Naive thymus-derived CD4-positive, alpha-beta T cell (primary cell): ENCODE results near the gene IMPDH1. TPM values are rescaled to one million over a fixed set of nuclear protein-coding genes. Genes with fewer than 3 reads are reported as not detected.

Experiments used
- ATAC-seq: fragments of 150-1000 bp; cut with Tn5 transposase; 2 replicates; pipeline ENCODE4 v1.10.0; 2021; ENCODE audit warnings: mild to moderate bottlenecking, moderate library complexity
- CTCF ChIA-PET: fragments of 350-600 bp; sonication (Branson Sonifier 250); formaldehyde crosslinking; loops from one replicate; lab custom pipeline; 2021; ENCODE audit warnings: antibody characterized with exemption; lab: Charles Lee
- POLR2A ChIA-PET: fragments of 350-600 bp; sonication (Branson Sonifier 250); formaldehyde crosslinking; loops from one replicate; lab custom pipeline; 2021; ENCODE audit warnings: antibody characterized with exemption, inconsistent platforms; lab: Charles Lee
- DNase-seq, 9 donors: peaks; one replicate each; pipeline versions ENCODE4 v3.0.0 to v3.0.0-alpha.2; 2020 to 2022; ENCODE audit warnings: mixed read lengths in 1 of 9
- H3K27ac ChIP-seq: one replicate; pipeline ENCODE4 v1.7.0; 2013; ENCODE audit warnings: mild to moderate bottlenecking, low read depth, low read length, moderate library complexity
- H3K27me3 ChIP-seq, 2 donors: one replicate each; pipeline ENCODE4 v1.7.0; 2013; ENCODE audit warnings: low read length in 2 of 2, mild to moderate bottlenecking in 2 of 2, moderate library complexity in 2 of 2; ENCODE audit not compliant: control insufficient read depth in 2 of 2, insufficient read depth in 2 of 2
- H3K36me3 ChIP-seq, 3 experiments: 1 replicate in 2 of 3; 2 replicates in 1 of 3; pipeline ENCODE4 v1.7.0; 2013; ENCODE audit warnings: low read length in 3 of 3, mild to moderate bottlenecking in 3 of 3, moderate library complexity in 1 of 3; ENCODE audit not compliant: insufficient read depth in 3 of 3, control insufficient read depth in 2 of 3
- H3K4me1 ChIP-seq, 2 donors: one replicate each; pipeline ENCODE4 v1.7.0; 2013; ENCODE audit warnings: low read length in 2 of 2, mild to moderate bottlenecking in 2 of 2, moderate library complexity in 1 of 2; ENCODE audit not compliant: control insufficient read depth in 2 of 2, insufficient read depth in 2 of 2
- H3K4me3 ChIP-seq: 2 replicates; pipeline ENCODE4 v1.7.0; 2013; ENCODE audit warnings: mild to moderate bottlenecking, low read length
- H3K9me3 ChIP-seq, 3 experiments: 1 replicate in 2 of 3; 2 replicates in 1 of 3; pipeline ENCODE4 v1.7.0; 2013; ENCODE audit warnings: low read length in 3 of 3; ENCODE audit not compliant: control insufficient read depth in 2 of 3
- H3K27ac Mint-ChIP-seq, 9 donors: one replicate each; pipeline ENCODE4 v1.8.0; 2020 to 2022; ENCODE audit warnings: mixed read lengths in 9 of 9, mild to moderate bottlenecking in 8 of 9, moderate library complexity in 5 of 9, inconsistent platforms in 2 of 9
- H3K27me3 Mint-ChIP-seq, 5 donors: one replicate each; pipeline ENCODE4 v1.8.0; 2021 to 2022; ENCODE audit warnings: mixed read lengths in 5 of 5, mild to moderate bottlenecking in 1 of 5
- H3K36me3 Mint-ChIP-seq, 5 donors: one replicate each; pipeline ENCODE4 v1.8.0; 2020 to 2022; ENCODE audit warnings: mixed read lengths in 5 of 5, mild to moderate bottlenecking in 3 of 5, inconsistent platforms in 1 of 5
- H3K4me1 Mint-ChIP-seq, 7 donors: one replicate each; pipeline ENCODE4 v1.8.0; 2020 to 2022; ENCODE audit warnings: mixed read lengths in 7 of 7, mild to moderate bottlenecking in 3 of 7, inconsistent platforms in 1 of 7
- H3K4me3 Mint-ChIP-seq, 10 donors: one replicate each; pipeline ENCODE4 v1.8.0; 2020 to 2022; ENCODE audit warnings: mild to moderate bottlenecking in 10 of 10, mixed read lengths in 10 of 10, moderate library complexity in 6 of 10, inconsistent platforms in 2 of 10
- H3K9me3 Mint-ChIP-seq, 11 donors: one replicate each; pipeline ENCODE4 v1.8.0; 2020 to 2022; ENCODE audit warnings: mixed read lengths in 11 of 11, mild to moderate bottlenecking in 4 of 11, inconsistent platforms in 1 of 11, moderate library complexity in 1 of 11
- intact Hi-C, 2 donors: fragments of 100-400 bp; cut with micrococcal nuclease; formaldehyde crosslinking; loops; one replicate each; pipeline ENCODE4 v1.15.1; 2023
- polyA plus RNA-seq, 2 donors: library from polyadenylated mRNA; unstranded; fragments of 300-500 nt; fragmentation: Illumina TruSeq; gene quantifications; one replicate each; pipeline ENCODE4 v1.2.3, GENCODE V29; 2021
- total RNA-seq, 6 experiments: library from RNA in 5 of 6; stranded (reverse) in 5 of 6; gene quantifications; 1 replicate in 5 of 6; 2 replicates in 1 of 6; pipeline ENCODE4 v1.2.3 and lab custom pipeline; 2021 to 2026

IMPDH1 gene
- total and polyA plus RNA-seq, 7 experiments from 2014 or later = 33.7 to 92.0 (median 44.4) TPM

- Histone ChIP-seq H3K27ac (no peak overlapping the region), H3K36me3 (no peaks in the 10 kb centered on the region), H3K27me3 (no peaks in the 10 kb centered on the region), H3K4me1 (peaks cover 0 to 2% of the 10 kb centered on the region in 2 donors), H3K9me3 (no peaks in the 10 kb centered on the region), H3K4me3 (no peak overlapping the region)
- DNase-seq (peak in 7 of 9 donors; percentile 25 to 61 (median 48)), ATAC-seq (peak; percentile 66)
- Mint-ChIP-seq H3K9me3 (no peaks in the 10 kb centered on the region), H3K36me3 (peaks cover 0 to 3% (median 0%) of the 10 kb centered on the region in 5 donors), H3K4me1 (peaks cover 0 to 16% (median 0%) of the 10 kb centered on the region in 7 donors), H3K27ac (no peak overlapping the region), H3K27me3 (peaks cover 0 to 8% (median 5%) of the 10 kb centered on the region in 5 donors), H3K4me3 (no peak overlapping the region)
- intact Hi-C loops = loop anchor here (1.0 to 5.0 kb wide), 5 partner anchors 18 to 456 kb away; partner anchors contain the start of gene IMPDH1 (in 1 of the 2)
- POLR2A ChIA-PET = interaction anchor here (0.9 to 3.1 kb wide), 3 partner anchors 11 to 33 kb away, joined by 3 to 16 read pairs (median 4); no protein-coding TSS in a partner anchor
- CTCF ChIA-PET = interaction anchor here (0.7 to 8.1 kb wide), 23 partner anchors 10 to 839 kb away, joined by 3 to 204 read pairs (median 6); partner anchors contain the start of genes ARF5 and HILPDA
Observed at GRCh38 chr7:128427289-128427891, 17.6 kb upstream of the IMPDH1 start.

GRCh38 chr7:128425850-128426249, 16.1 kb upstream of the IMPDH1 start:
- Histone ChIP-seq H3K4me3 (no peak overlapping the region), H3K4me1 (peaks cover 0 to 2% of the 10 kb centered on the region in 2 donors), H3K27me3 (no peaks in the 10 kb centered on the region), H3K36me3 (no peaks in the 10 kb centered on the region), H3K27ac (no peak overlapping the region), H3K9me3 (no peaks in the 10 kb centered on the region)
- peak; percentile 90 for ATAC-seq
- POLR2A ChIA-PET = interaction anchor here (0.7 to 1.4 kb wide), 4 partner anchors 16 to 342 kb away, joined by 3 to 4 read pairs (median 4); partner anchors contain the start of gene IMPDH1
- Mint-ChIP-seq H3K4me3 (no peak overlapping the region), H3K27me3 (peaks cover 0 to 8% (median 5%) of the 10 kb centered on the region in 5 donors), H3K36me3 (peaks cover 0 to 3% (median 0%) of the 10 kb centered on the region in 5 donors), H3K27ac (no peak overlapping the region), H3K4me1 (peaks cover 0 to 16% (median 0%) of the 10 kb centered on the region in 7 donors), H3K9me3 (no peaks in the 10 kb centered on the region)
- intact Hi-C loops = loop anchor here (1.0 to 5.0 kb wide), 4 partner anchors 16 to 79 kb away; no protein-coding TSS in a partner anchor
- peak; percentile 59 to 85 (median 73) for DNase-seq
- CTCF ChIA-PET = interaction anchor here (0.7 to 8.1 kb wide), 25 partner anchors 8 to 1241 kb away, joined by 3 to 204 read pairs (median 7); partner anchors contain the start of genes HILPDA and RBM28

DNA sequence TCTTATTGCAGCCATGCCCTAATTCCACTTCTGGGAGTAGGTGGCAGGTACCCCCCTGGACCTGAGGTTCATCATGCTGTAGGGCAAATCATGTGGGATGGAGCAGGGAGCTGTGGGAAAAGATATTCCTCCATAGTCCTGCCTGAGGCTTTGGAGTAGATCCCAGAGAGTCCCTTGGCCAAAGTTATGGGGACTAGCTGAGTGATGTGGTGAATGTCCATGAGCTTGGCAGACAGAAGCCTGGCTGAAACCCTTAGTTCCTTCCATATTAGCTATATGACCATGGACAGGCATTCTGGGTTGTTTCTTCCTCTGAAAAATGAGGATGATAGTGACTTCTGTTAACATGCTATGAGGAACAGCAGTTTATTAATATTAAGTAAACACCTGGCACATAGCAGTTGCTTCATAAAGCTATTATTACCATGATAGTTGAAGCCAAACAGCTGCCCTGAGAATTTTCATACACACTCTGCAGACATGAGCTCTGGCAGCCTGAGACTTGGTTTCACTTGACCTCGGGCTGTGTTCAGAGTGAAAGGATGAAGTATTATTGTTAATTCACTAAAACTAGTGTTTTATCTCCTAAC, 15.0 kb upstream of the IMPDH1 start:
- H3K27me3 Mint-ChIP-seq = peaks cover 0 to 8% (median 0%) of the 10 kb centered on the region in 5 donors
- peaks cover 0 to 3% (median 0%) of the 10 kb centered on the region in 5 donors for H3K36me3 Mint-ChIP-seq
- H3K4me3 Mint-ChIP-seq = no peak overlapping the region
- DNase-seq (no peak), ATAC-seq (no peak)
- POLR2A ChIA-PET = interaction anchor here (0.7 to 1.4 kb wide), 6 partner anchors 8 to 343 kb away, joined by 3 to 7 read pairs (median 4); partner anchors contain the start of gene IMPDH1
- no peak overlapping the region for H3K4me3 ChIP-seq
- no peaks in the 10 kb centered on the region for H3K36me3 ChIP-seq
- no peak overlapping the region for H3K27ac ChIP-seq
- CTCF ChIA-PET = interaction anchor here (0.5 to 8.1 kb wide), 22 partner anchors 9 to 455 kb away, joined by 3 to 204 read pairs (median 7); partner anchors contain the start of genes HILPDA and RBM28
- intact Hi-C loops = loop anchor here (1.0 to 5.0 kb wide), 4 partner anchors 14 to 77 kb away; no protein-coding TSS in a partner anchor
- H3K9me3 Mint-ChIP-seq = no peaks in the 10 kb centered on the region
- no peaks in the 10 kb centered on the region for H3K9me3 ChIP-seq
- H3K27me3 ChIP-seq = no peaks in the 10 kb centered on the region
- no peak overlapping the region for H3K27ac Mint-ChIP-seq
- peaks cover 0 to 16% (median 0%) of the 10 kb centered on the region in 7 donors for H3K4me1 Mint-ChIP-seq
- peaks cover 0 to 2% of the 10 kb centered on the region in 2 donors for H3K4me1 ChIP-seq

DNA sequence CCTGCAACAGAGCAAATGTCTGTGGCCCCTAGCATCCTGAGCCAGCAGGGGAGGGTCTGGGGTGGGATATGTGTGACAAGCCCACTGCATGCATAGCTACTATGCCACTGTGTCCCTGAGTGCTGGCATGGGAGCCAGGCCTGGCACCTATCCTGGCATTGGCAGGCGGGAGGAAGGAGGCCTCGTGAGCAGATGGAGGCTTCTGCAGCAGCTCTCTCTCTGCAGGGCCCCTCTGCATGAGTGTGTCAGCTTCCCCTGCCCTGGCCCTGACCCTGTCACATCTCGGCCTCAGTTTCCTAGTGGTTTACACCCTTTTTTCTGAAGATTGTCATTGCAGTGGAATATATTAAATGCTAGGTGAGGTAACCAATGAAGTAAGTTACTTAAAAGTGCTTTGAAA, 13.1 kb upstream of the IMPDH1 start:
- H3K9me3 Mint-ChIP-seq = peaks cover 0 to 2% (median 0%) of the 10 kb centered on the region in 11 donors
- H3K27me3 Mint-ChIP-seq = peaks cover 0 to 6% (median 0%) of the 10 kb centered on the region in 5 donors
- ChIA-PET CTCF (interaction anchor here (1.1 to 8.1 kb wide), 3 partner anchors 14 to 38 kb away, joined by 4 to 204 read pairs (median 163); no protein-coding TSS in a partner anchor), POLR2A (interaction anchor here (0.6 kb wide), 1 partner anchor 1056 kb away, joined by 3 read pairs; no protein-coding TSS in a partner anchor)
- DNase-seq (no peak), ATAC-seq (peak; percentile 68)
- Histone ChIP-seq H3K4me3 (no peak overlapping the region), H3K27me3 (no peaks in the 10 kb centered on the region), H3K27ac (no peak overlapping the region), H3K36me3 (no peaks in the 10 kb centered on the region), H3K9me3 (no peaks in the 10 kb centered on the region), H3K4me1 (peaks cover 0 to 2% of the 10 kb centered on the region in 2 donors)
- no peak overlapping the region for H3K27ac Mint-ChIP-seq
- H3K4me3 Mint-ChIP-seq = no peak overlapping the region
- peaks cover 0 to 7% (median 2%) of the 10 kb centered on the region in 7 donors for H3K4me1 Mint-ChIP-seq
- H3K36me3 Mint-ChIP-seq = no peaks in the 10 kb centered on the region
- intact Hi-C loops = no loop called here

DNA sequence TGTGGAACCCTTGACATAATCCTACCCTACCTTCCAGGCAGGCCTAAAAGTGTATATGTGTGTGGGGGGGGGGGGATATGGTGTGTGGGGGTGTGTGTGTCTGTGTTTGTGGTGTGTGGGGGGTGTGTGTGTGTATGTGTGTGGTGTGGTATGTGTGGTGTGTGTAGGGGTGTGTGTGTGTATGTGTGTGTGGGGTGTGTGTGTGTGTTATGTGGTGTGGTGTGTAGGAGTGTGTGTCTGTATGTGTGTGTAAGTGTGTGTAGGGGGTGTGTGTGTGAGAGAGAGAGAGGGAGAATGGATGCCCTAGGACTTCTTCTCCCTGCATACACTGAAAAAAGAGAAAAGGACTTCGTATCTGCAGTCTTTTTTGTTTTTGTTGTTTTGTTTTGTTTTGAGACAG, 12.3 kb upstream of the IMPDH1 start:
- H3K9me3 ChIP-seq = no peaks in the 10 kb centered on the region
- H3K27me3 Mint-ChIP-seq = peaks cover 0 to 8% (median 0%) of the 10 kb centered on the region in 5 donors
- peaks cover 0 to 7% (median 0%) of the 10 kb centered on the region in 7 donors for H3K4me1 Mint-ChIP-seq
- H3K27me3 ChIP-seq = no peaks in the 10 kb centered on the region
- H3K27ac Mint-ChIP-seq = no peak overlapping the region
- ChIA-PET CTCF (interaction anchor here (1.1 kb wide), 1 partner anchor 13 kb away, joined by 4 read pairs; no protein-coding TSS in a partner anchor), POLR2A (interaction anchor here (0.6 kb wide), 1 partner anchor 1055 kb away, joined by 3 read pairs; no protein-coding TSS in a partner anchor)
- H3K4me1 ChIP-seq = peaks cover 0 to 2% of the 10 kb centered on the region in 2 donors
- intact Hi-C loops = no loop called here
- ATAC-seq (no peak), DNase-seq (no peak)
- no peaks in the 10 kb centered on the region for H3K36me3 ChIP-seq
- H3K27ac ChIP-seq = no peak overlapping the region
- H3K36me3 Mint-ChIP-seq = no peaks in the 10 kb centered on the region
- no peak overlapping the region for H3K4me3 Mint-ChIP-seq
- H3K9me3 Mint-ChIP-seq = peaks cover 0 to 2% (median 0%) of the 10 kb centered on the region in 11 donors
- H3K4me3 ChIP-seq = no peak overlapping the region

- H3K36me3 Mint-ChIP-seq = no peaks in the 10 kb centered on the region
- ChIA-PET CTCF (no interaction called here), POLR2A (no interaction called here)
- Histone ChIP-seq H3K36me3 (no peaks in the 10 kb centered on the region), H3K4me3 (no peak overlapping the region), H3K9me3 (no peaks in the 10 kb centered on the region), H3K27ac (no peak overlapping the region), H3K4me1 (peaks cover 0 to 2% of the 10 kb centered on the region in 2 donors), H3K27me3 (no peaks in the 10 kb centered on the region)
- no peak for DNase-seq
- peaks cover 0 to 2% (median 0%) of the 10 kb centered on the region in 11 donors for H3K9me3 Mint-ChIP-seq
- H3K27ac Mint-ChIP-seq = no peak overlapping the region
- intact Hi-C loops = no loop called here
- peaks cover 0 to 8% (median 0%) of the 10 kb centered on the region in 5 donors for H3K27me3 Mint-ChIP-seq
- peaks cover 0 to 7% (median 0%) of the 10 kb centered on the region in 7 donors for H3K4me1 Mint-ChIP-seq
- H3K4me3 Mint-ChIP-seq = no peak overlapping the region
- no peak for ATAC-seq
Observed at GRCh38 chr7:128421384-128421783, 11.6 kb upstream of the IMPDH1 start.
